ENCODE results near the gene RFXANK. TPM values are rescaled to one million over a fixed set of nuclear protein-coding genes. Genes with fewer than 3 reads are reported as not detected.

The RFXANK gene
- total RNA-seq, 1 experiment from 2014 or later = 78.7 TPM

DNA sequence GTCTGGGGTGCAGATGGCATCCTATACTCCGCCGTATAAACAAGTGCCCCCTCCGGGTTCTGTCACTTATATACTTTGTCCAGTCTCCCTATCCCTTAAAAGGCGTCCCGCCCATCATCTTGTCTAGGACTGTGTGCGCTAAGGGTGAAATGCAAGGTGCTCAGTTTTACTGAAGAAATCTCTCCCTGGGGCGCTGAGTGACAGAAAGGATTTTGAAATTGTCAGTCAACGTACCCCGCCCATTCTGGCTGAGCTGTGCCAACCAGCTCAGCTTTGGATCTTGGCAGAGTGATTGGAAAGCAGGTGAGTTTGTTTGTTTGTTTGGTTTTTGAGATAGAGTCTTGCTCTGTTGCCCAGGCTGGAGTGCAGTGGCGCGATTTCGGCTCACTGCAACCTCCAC is 49.7 kb upstream of the RFXANK start:
- no peaks in the 10 kb centered on the region for H3K36me3 Mint-ChIP-seq
- no peak overlapping the region for H3K27ac Mint-ChIP-seq
- peaks cover 50% of the 10 kb centered on the region for H3K27me3 Mint-ChIP-seq (ENCODE audit: low read depth)
- ChIA-PET CTCF (interaction anchor here (0.5 to 1.6 kb wide), 2 partner anchors 15 to 22 kb away, joined by 5 to 6 read pairs; no protein-coding TSS in a partner anchor), POLR2A (no interaction called here)
- DNase-seq (ENCODE audit: low spot score) (no peak), ATAC-seq (no peak)
- TF ChIP-seq, protein P1, sequence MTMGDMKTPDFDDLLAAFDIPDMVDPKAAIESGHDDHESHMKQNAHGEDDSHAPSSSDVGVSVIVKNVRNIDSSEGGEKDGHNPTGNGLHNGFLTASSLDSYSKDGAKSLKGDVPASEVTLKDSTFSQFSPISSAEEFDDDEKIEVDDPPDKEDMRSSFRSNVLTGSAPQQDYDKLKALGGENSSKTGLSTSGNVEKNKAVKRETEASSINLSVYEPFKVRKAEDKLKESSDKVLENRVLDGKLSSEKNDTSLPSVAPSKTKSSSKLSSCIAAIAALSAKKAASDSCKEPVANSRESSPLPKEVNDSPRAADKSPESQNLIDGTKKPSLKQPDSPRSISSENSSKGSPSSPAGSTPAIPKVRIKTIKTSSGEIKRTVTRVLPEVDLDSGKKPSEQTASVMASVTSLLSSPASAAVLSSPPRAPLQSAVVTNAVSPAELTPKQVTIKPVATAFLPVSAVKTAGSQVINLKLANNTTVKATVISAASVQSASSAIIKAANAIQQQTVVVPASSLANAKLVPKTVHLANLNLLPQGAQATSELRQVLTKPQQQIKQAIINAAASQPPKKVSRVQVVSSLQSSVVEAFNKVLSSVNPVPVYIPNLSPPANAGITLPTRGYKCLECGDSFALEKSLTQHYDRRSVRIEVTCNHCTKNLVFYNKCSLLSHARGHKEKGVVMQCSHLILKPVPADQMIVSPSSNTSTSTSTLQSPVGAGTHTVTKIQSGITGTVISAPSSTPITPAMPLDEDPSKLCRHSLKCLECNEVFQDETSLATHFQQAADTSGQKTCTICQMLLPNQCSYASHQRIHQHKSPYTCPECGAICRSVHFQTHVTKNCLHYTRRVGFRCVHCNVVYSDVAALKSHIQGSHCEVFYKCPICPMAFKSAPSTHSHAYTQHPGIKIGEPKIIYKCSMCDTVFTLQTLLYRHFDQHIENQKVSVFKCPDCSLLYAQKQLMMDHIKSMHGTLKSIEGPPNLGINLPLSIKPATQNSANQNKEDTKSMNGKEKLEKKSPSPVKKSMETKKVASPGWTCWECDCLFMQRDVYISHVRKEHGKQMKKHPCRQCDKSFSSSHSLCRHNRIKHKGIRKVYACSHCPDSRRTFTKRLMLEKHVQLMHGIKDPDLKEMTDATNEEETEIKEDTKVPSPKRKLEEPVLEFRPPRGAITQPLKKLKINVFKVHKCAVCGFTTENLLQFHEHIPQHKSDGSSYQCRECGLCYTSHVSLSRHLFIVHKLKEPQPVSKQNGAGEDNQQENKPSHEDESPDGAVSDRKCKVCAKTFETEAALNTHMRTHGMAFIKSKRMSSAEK (CRISPR knock-in tag; IDR thresholded peaks at IDR 0.05; ENCODE audit: borderline replicate concordance) = no peak
- no peak for TF ChIP-seq ZNF423 (CRISPR knock-in tag; IDR thresholded peaks at IDR 0.05)
- no peak for TF ChIP-seq TEAD1 (CRISPR knock-in tag; IDR thresholded peaks at IDR 0.05)
- TF ChIP-seq CREB1 (CRISPR knock-in tag; IDR thresholded peaks at IDR 0.05) = no peak
- no peak for TF ChIP-seq IRF2 (CRISPR knock-in tag; IDR thresholded peaks at IDR 0.05; ENCODE audit: borderline replicate concordance, low read depth)
- TF ChIP-seq MYBL2 (CRISPR knock-in tag; IDR thresholded peaks at IDR 0.05) = no peak
- TF ChIP-seq SMAD4 (CRISPR knock-in tag; IDR thresholded peaks at IDR 0.05) = no peak
- no peak for TF ChIP-seq ETV6 (CRISPR knock-in tag; IDR thresholded peaks at IDR 0.05)
- no peak for TF ChIP-seq SOX15 (CRISPR knock-in tag; IDR thresholded peaks at IDR 0.05)
- H3K9me3 Mint-ChIP-seq = 0 out of 2 replicates have a peak, but pooled peaks cover 4% of the 10 kb centered on the region
- no peak overlapping the region for H3K4me3 Mint-ChIP-seq
- peaks cover 9% of the 10 kb centered on the region for H3K4me1 Mint-ChIP-seq

DNA sequence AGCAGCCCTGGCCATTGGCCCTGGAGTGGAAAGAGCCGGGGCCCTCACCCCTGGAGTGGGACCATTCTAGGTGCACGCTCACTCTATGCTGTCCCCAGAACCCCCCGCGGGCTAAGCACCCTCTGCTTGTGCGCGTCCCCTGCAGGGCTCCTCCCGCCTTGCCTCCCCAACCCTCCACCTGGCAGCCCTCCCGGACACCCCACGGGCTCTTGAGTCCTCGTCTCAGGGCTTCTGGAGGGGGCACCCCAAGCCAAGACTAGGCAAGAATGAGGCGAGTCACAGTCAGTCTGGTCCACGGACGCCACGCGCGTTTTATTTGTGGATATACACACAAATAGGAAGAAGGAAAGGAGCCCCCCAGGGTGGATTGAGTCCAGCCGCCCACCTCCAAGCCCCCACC is 46.8 kb upstream of the RFXANK start:
- POLR2A ChIA-PET = interaction anchor here (1.0 kb wide), 1 partner anchor 46 kb away, joined by 9 read pairs; the partner anchor contains the start of genes BORCS8 and RFXANK
- Mint-ChIP-seq H3K36me3 (no peaks in the 10 kb centered on the region), H3K27me3 (ENCODE audit: low read depth) (peaks cover 37% of the 10 kb centered on the region), H3K4me1 (no peaks in the 10 kb centered on the region), H3K9me3 (no peaks in the 10 kb centered on the region), H3K27ac (no peak overlapping the region), H3K4me3 (no peak overlapping the region)
- ATAC-seq (no peak), DNase-seq (ENCODE audit: low spot score) (no peak)
- CTCF ChIA-PET = interaction anchor here (0.5 to 3.8 kb wide), 29 partner anchors 8 to 94 kb away, joined by 3 to 52 read pairs (median 3); partner anchors contain the start of genes BORCS8, MEF2B, NR2C2AP and RFXANK
- TF ChIP-seq ZNF423 (CRISPR knock-in tag; IDR thresholded peaks at IDR 0.05) = no peak
- no peak for TF ChIP-seq ZBTB21 (CRISPR knock-in tag; IDR thresholded peaks at IDR 0.05; ENCODE audit: borderline replicate concordance)
- TF ChIP-seq MAX (CRISPR knock-in tag; IDR thresholded peaks at IDR 0.05) = no peak
- no peak for TF ChIP-seq ARID4B (CRISPR knock-in tag; IDR thresholded peaks at IDR 0.05; ENCODE audit: borderline replicate concordance)
- no peak for TF ChIP-seq FOXP1 (CRISPR knock-in tag; IDR thresholded peaks at IDR 0.05; ENCODE audit: borderline replicate concordance)
- no peak for TF ChIP-seq ATF6 (CRISPR knock-in tag; IDR thresholded peaks at IDR 0.05)
- TF ChIP-seq ZNF281 (CRISPR knock-in tag; IDR thresholded peaks at IDR 0.05) = no peak
- TF ChIP-seq NFATC4 (CRISPR knock-in tag; IDR thresholded peaks at IDR 0.05) = no peak
- TF ChIP-seq HMGA2 (CRISPR knock-in tag; IDR thresholded peaks at IDR 0.05) = no peak
- TF ChIP-seq GRHL2 (CRISPR knock-in tag; IDR thresholded peaks at IDR 0.05; ENCODE audit: insufficient replicate concordance, severe bottlenecking) = no peak
- TF ChIP-seq ZNF121 (CRISPR knock-in tag; IDR thresholded peaks at IDR 0.05) = no peak
- no peak for TF ChIP-seq GABPB1 (CRISPR knock-in tag; IDR thresholded peaks at IDR 0.05)
- no peak for TF ChIP-seq ETV6 (CRISPR knock-in tag; IDR thresholded peaks at IDR 0.05)
- no peak for TF ChIP-seq CREM (CRISPR knock-in tag; IDR thresholded peaks at IDR 0.05)
- no peak for TF ChIP-seq NR1H2 (CRISPR knock-in tag; IDR thresholded peaks at IDR 0.05)
- no peak for TF ChIP-seq ZNF263 (CRISPR knock-in tag; IDR thresholded peaks at IDR 0.05; ENCODE audit: low read depth)
